Neuronal stem cell (in vitro differentiated cells): Measurements from ENCODE around the gene ACACA.

ENCODE experiments used
- DNase-seq: peaks from one replicate; pipeline ENCODE4 v3.0.0-alpha.2; 2013; ENCODE audit warnings: low spot score
- H2AFZ ChIP-seq: one replicate; pipeline ENCODE4 v1.6.1; 2013; ENCODE audit warnings: mild to moderate bottlenecking, low read length, inconsistent platforms
- H2AK5ac ChIP-seq: 2 replicates; pipeline ENCODE4 v1.6.1; 2013; ENCODE audit warnings: low read depth, mild to moderate bottlenecking, inconsistent platforms, low read length, moderate library complexity, mixed read lengths
- H2BK120ac ChIP-seq: 2 replicates; pipeline ENCODE4 v1.6.1; 2013; ENCODE audit warnings: low read depth, mild to moderate bottlenecking, inconsistent platforms, low read length, moderate library complexity, mixed read lengths
- H2BK12ac ChIP-seq: one replicate; pipeline ENCODE4 v1.6.1; 2013; ENCODE audit warnings: low read length, inconsistent platforms
- H2BK15ac ChIP-seq: 2 replicates; pipeline ENCODE4 v1.6.1; 2013; ENCODE audit warnings: mild to moderate bottlenecking, low read length, inconsistent platforms, mixed read lengths
- H2BK5ac ChIP-seq: one replicate; pipeline ENCODE4 v1.6.1; 2013; ENCODE audit warnings: inconsistent platforms, mild to moderate bottlenecking, low read length, moderate library complexity
- H3K14ac ChIP-seq: one replicate; pipeline ENCODE4 v1.6.1; 2013; ENCODE audit warnings: low read length, inconsistent platforms
- H3K18ac ChIP-seq: 2 replicates; pipeline ENCODE4 v1.6.1; 2013; ENCODE audit warnings: low read length, inconsistent platforms
- H3K23ac ChIP-seq: 2 replicates; pipeline ENCODE4 v1.6.1; 2013; ENCODE audit warnings: low read depth, mild to moderate bottlenecking, mixed read lengths, low read length, inconsistent platforms; ENCODE audit not compliant: poor library complexity
- H3K27ac ChIP-seq: replicated peaks from 3 replicates; pipeline ENCODE4 v1.5.1; 2013; ENCODE audit warnings: low read length, inconsistent platforms
- H3K27me3 ChIP-seq, 3 experiments: 2 replicates each; pipeline ENCODE4 v1.6.1; 2013; ENCODE audit warnings: low read length in 3 of 3, mild to moderate bottlenecking in 2 of 3, inconsistent platforms in 1 of 3, low read depth in 1 of 3, mixed read lengths in 1 of 3, moderate library complexity in 1 of 3; ENCODE audit not compliant: control insufficient read depth in 3 of 3, insufficient read depth in 3 of 3
- H3K36me3 ChIP-seq, 2 donors: replicated peaks in 1 of 2; 2 replicates each; pipeline ENCODE4 v1.6.1; 2013; ENCODE audit warnings: low read length in 2 of 2; ENCODE audit not compliant: control insufficient read depth in 2 of 2, insufficient read depth in 2 of 2
- H3K4ac ChIP-seq: 2 replicates; pipeline ENCODE4 v1.6.1; 2013; ENCODE audit warnings: inconsistent platforms, mild to moderate bottlenecking, low read length, moderate library complexity
- H3K4me1 ChIP-seq, 2 donors: 1 replicate in 1 of 2; 2 replicates in 1 of 2; pipeline ENCODE4 v1.6.1; 2013; ENCODE audit warnings: low read length in 2 of 2, low read depth in 1 of 2; ENCODE audit not compliant: control insufficient read depth in 2 of 2, insufficient read depth in 1 of 2
- H3K4me2 ChIP-seq: one replicate; pipeline ENCODE4 v1.6.1; 2013; ENCODE audit warnings: mild to moderate bottlenecking, low read length, inconsistent platforms; ENCODE audit not compliant: insufficient read depth, poor library complexity, severe bottlenecking
- H3K4me3 ChIP-seq, 2 donors: 2 replicates each; pipeline ENCODE4 v1.5.1; 2013; ENCODE audit warnings: low read length in 2 of 2, mild to moderate bottlenecking in 2 of 2, inconsistent platforms in 1 of 2, moderate library complexity in 1 of 2
- H3K79me1 ChIP-seq: one replicate; pipeline ENCODE4 v1.6.1; 2013; ENCODE audit warnings: low read depth, mild to moderate bottlenecking, inconsistent platforms, low read length, moderate library complexity
- H3K9ac ChIP-seq: one replicate; pipeline ENCODE4 v1.6.1; 2013; ENCODE audit warnings: mild to moderate bottlenecking, low read depth, low read length, inconsistent platforms; ENCODE audit not compliant: poor library complexity
- H3K9me3 ChIP-seq, 2 donors: replicated peaks in 1 of 2; 2 replicates each; pipeline versions ENCODE3 to v1.6.1; 2013; ENCODE audit warnings: low read length in 2 of 2, mild to moderate bottlenecking in 2 of 2, inconsistent platforms in 1 of 2, low read depth in 1 of 2, mixed read lengths in 1 of 2, moderate library complexity in 1 of 2; ENCODE audit not compliant: control insufficient read depth in 2 of 2, insufficient read depth in 1 of 2
- H4K8ac ChIP-seq: one replicate; pipeline ENCODE4 v1.6.1; 2013; ENCODE audit warnings: low read depth, mild to moderate bottlenecking, inconsistent platforms, low read length, moderate library complexity
- H4K91ac ChIP-seq: one replicate; pipeline ENCODE4 v1.6.1; 2013; ENCODE audit warnings: low read length, low read depth, mild to moderate bottlenecking, inconsistent platforms; ENCODE audit not compliant: poor library complexity
- whole genome bisulfite sequencing, 2 donors: extraction: QIAGEN DNeasy Blood & Tissue Kit; methylation state at CpG; one replicate each; pipeline ENCODE4 v1.1.7; 2013; ENCODE audit warnings: missing lambda C conversion rate in 2 of 2, mixed read lengths in 1 of 2; ENCODE audit not compliant: insufficient read length in 2 of 2, insufficient replicate concordance in 1 of 2; ENCODE audit errors: extremely low coverage in 2 of 2; 5-methylcytosine and 5-hydroxymethylcytosine counted together

The ACACA gene

DNA sequence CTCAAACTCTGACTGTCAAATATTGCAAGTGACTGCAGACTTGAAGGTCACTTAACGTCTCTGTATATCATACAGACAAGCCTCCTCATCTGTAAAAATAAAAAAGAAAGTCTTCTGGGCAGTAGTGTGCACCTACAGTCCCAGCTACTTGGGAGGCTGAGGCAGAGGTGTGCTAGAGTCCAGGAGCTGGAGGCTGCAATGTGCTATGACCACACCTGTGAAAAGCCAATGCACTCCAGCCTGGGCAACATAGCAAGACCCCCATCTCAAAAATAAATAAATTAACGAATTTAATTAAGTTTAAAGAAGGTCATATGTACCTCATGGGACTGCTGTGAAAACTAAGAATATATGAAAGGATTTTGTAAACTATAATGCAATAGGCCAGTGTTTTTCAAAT is 65.8 kb downstream of the ACACA start:
- Histone ChIP-seq H3K14ac (no peak overlapping the region), H2BK5ac (no peak overlapping the region), H3K23ac (no peak overlapping the region), H3K9me3 (peaks cover 0 to 3% of the 10 kb centered on the region in 2 donors), H2BK12ac (no peak overlapping the region), H2BK120ac (no peak overlapping the region), H2AK5ac (no peak overlapping the region), H3K79me1 (peaks cover 2% of the 10 kb centered on the region), H3K4me1 (peaks cover 0 to 6% of the 10 kb centered on the region in 2 donors), H4K91ac (no peak overlapping the region), H4K8ac (no peak overlapping the region), H3K27ac (no peak overlapping the region), H3K36me3 (peaks cover 2 to 74% of the 10 kb centered on the region in 2 donors), H2BK15ac (no peak overlapping the region), H3K27me3 (no peaks in the 10 kb centered on the region), H3K4ac (no peak overlapping the region), H2AFZ (no peak overlapping the region), H3K9ac (no peak overlapping the region), H3K18ac (no peak overlapping the region), H3K4me3 (no peak overlapping the region), H3K4me2 (no peak overlapping the region)
- no CpG with 5 or more reads among the region's 2 CpGs for WGBS, 2 donors
- no peak for DNase-seq

DNA sequence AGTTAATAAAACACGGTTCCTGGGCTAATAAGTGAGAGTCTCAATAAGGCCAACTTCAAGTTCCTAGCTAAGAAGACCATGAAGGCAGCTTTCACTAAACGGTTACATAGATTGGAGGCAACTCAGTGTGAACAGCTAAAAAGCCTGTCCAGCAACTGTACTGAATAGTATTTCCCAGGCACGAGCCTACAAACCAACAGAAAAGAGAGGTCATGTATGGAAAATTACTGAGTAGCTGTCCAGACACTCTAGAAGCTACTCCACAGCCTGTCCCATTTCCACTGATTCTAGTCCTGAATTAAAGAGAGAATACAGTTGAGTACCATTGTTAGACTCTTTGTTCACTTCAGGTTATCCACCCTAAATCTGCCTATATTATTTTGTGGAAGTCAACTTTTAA is 67.3 kb downstream of the ACACA start:
- peaks cover 2% of the 10 kb centered on the region for H3K79me1 ChIP-seq
- no peak overlapping the region for H3K18ac ChIP-seq
- no peak overlapping the region for H4K91ac ChIP-seq
- peaks cover 0 to 3% of the 10 kb centered on the region in 2 donors for H3K9me3 ChIP-seq
- no peak overlapping the region for H2BK12ac ChIP-seq
- no peak overlapping the region for H2BK120ac ChIP-seq
- H3K4me2 ChIP-seq: no peak overlapping the region
- WGBS, 2 donors: no CpG with 5 or more reads among the region's 3 CpGs
- no peaks in the 10 kb centered on the region for H3K27me3 ChIP-seq
- H3K23ac ChIP-seq: no peak overlapping the region
- H2AFZ ChIP-seq: no peak overlapping the region
- no peak overlapping the region for H2BK15ac ChIP-seq
- peaks cover 0 to 6% of the 10 kb centered on the region in 2 donors for H3K4me1 ChIP-seq
- no peak overlapping the region for H3K27ac ChIP-seq
- no peak overlapping the region for H3K4ac ChIP-seq
- H3K9ac ChIP-seq: no peak overlapping the region
- peaks cover 2 to 71% of the 10 kb centered on the region in 2 donors for H3K36me3 ChIP-seq
- H3K4me3 ChIP-seq: no peak overlapping the region
- H2BK5ac ChIP-seq: no peak overlapping the region
- no peak overlapping the region for H4K8ac ChIP-seq
- DNase-seq: no peak
- no peak overlapping the region for H2AK5ac ChIP-seq
- H3K14ac ChIP-seq: no peak overlapping the region

DNA sequence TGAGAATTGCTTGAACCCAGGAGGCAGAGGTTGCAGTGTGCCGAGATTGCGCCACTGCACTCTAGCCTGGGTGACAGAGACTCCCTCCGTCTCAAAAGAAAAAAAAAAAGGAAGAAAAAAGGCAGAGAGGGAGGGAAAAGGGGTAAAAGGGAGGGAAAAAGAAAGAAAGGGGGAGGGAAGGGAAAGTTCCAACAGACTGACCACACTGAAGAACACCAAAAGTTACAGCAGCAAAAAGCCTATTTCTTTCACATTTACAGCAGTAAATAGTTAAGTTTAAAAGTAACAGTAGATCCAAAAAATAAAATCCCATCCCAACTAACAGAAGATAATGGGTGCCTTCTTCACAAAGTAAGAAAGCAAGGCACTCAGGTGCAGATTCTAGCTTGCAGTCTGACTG is 67.8 kb downstream of the ACACA start:
- H3K23ac ChIP-seq: no peak overlapping the region
- H3K14ac ChIP-seq: no peak overlapping the region
- H3K27me3 ChIP-seq: no peaks in the 10 kb centered on the region
- no peak overlapping the region for H4K8ac ChIP-seq
- H2AFZ ChIP-seq: no peak overlapping the region
- H3K4me3 ChIP-seq: no peak overlapping the region
- no peak overlapping the region for H3K18ac ChIP-seq
- no peaks in the 10 kb centered on the region for H3K79me1 ChIP-seq
- peaks cover 0 to 6% of the 10 kb centered on the region in 2 donors for H3K4me1 ChIP-seq
- H2BK12ac ChIP-seq: no peak overlapping the region
- no peak overlapping the region for H3K4ac ChIP-seq
- H3K27ac ChIP-seq: no peak overlapping the region
- H2AK5ac ChIP-seq: no peak overlapping the region
- H3K9ac ChIP-seq: no peak overlapping the region
- H3K36me3 ChIP-seq: peaks cover 2 to 69% of the 10 kb centered on the region in 2 donors
- H4K91ac ChIP-seq: no peak overlapping the region
- H2BK15ac ChIP-seq: no peak overlapping the region
- H2BK5ac ChIP-seq: no peak overlapping the region
- WGBS, 2 donors: no CpG with 5 or more reads among the region's 3 CpGs
- no peak for DNase-seq
- no peak overlapping the region for H3K4me2 ChIP-seq
- no peak overlapping the region for H2BK120ac ChIP-seq
- peaks cover 0 to 3% of the 10 kb centered on the region in 2 donors for H3K9me3 ChIP-seq

DNA sequence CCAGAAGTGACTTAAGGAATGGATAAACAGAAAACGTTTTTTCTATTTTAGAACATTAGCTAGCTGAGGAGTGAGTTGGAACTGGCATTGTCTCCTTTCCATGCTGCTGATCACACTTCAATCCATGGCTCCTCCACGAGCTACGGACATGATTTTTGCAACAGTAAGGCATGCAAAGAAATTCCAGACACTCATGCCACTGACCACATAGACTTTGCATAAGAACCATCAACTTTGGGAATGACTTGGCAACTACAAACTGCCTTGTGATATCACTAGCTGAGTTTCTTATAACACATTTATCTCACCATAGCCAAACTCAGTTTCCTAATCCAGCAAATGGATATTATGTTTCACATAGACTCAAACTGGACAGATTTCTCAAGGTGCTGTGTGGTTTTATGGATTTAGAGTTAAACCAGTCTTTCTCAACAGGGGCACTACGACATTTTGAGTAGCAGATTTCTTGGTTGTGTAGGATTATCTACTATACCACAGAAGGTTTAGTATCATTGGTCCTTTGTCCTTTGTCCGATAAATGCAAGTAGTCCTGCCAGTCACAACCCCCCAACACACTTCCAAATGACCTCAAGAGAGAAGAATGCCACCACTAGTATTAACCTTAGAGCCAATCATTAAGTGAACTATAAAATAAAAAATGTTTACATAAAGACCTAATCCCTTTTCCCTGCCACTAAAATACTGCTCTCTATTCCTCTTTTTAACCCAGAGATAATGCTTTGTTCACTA is 79.1 kb downstream of the ACACA start:
- Histone ChIP-seq H3K4me2 (no peak overlapping the region), H3K4me3 (no peak overlapping the region), H3K79me1 (peaks cover 4% of the 10 kb centered on the region), H3K23ac (no peak overlapping the region), H3K9ac (no peak overlapping the region), H3K27ac (no peak overlapping the region), H3K4ac (no peak overlapping the region), H2AK5ac (no peak overlapping the region), H3K9me3 (no peaks in the 10 kb centered on the region), H3K36me3 (peaks cover 12 to 82% of the 10 kb centered on the region in 2 donors), H3K27me3 (no peaks in the 10 kb centered on the region), H2BK120ac (no peak overlapping the region), H2BK12ac (no peak overlapping the region), H4K8ac (no peak overlapping the region), H2BK15ac (no peak overlapping the region), H2BK5ac (no peak overlapping the region), H3K14ac (no peak overlapping the region), H3K4me1 (no peaks in the 10 kb centered on the region), H2AFZ (no peak overlapping the region), H4K91ac (no peak overlapping the region), H3K18ac (no peak overlapping the region)
- no peak for DNase-seq
- WGBS, 2 donors: no CpG with 5 or more reads among the region's 5 CpGs
